ENCODE results near the gene CYTH4.

The CYTH4 gene

GRCh38 chr22:37330200-37331033, 48.1 kb downstream of the CYTH4 start:
- CTCF ChIA-PET, result interaction anchor here (0.6 to 1.5 kb wide), 2 partner anchors 14 to 102 kb away, joined by 4 read pairs; no protein-coding TSS in a partner anchor
- TF ChIP-seq L3MBTL2 (conservative IDR thresholded peaks at IDR 0.05) (no peak), TARDBP (IDR thresholded peaks at IDR 0.05) (no peak), ARNT (IDR thresholded peaks at IDR 0.05) (no peak), FOXA1 (IDR thresholded peaks at IDR 0.05) (no peak), NFRKB (IDR thresholded peaks at IDR 0.05) (no peak)
- DNase-seq (ENCODE audit: extremely low spot score), result peak; percentile 86
- POLR2A ChIA-PET, result no interaction called here

- ChIA-PET CTCF (interaction anchor here (1.5 kb wide), 1 partner anchor 15 kb away, joined by 4 read pairs; no protein-coding TSS in a partner anchor), POLR2A (no interaction called here)
- DNase-seq (ENCODE audit: extremely low spot score), result no peak
- no peak for TF ChIP-seq HDGF (IDR thresholded peaks at IDR 0.05; ENCODE audit: borderline replicate concordance)
- no peak for TF ChIP-seq BHLHE40 (IDR thresholded peaks at IDR 0.05; ENCODE audit: borderline replicate concordance)
- no peak for TF ChIP-seq ZNF384 (IDR thresholded peaks at IDR 0.05)
- no peak for TF ChIP-seq ELF4 (IDR thresholded peaks at IDR 0.05)
- no peak for TF ChIP-seq ARNT (IDR thresholded peaks at IDR 0.05)
- TF ChIP-seq CTBP1 (IDR thresholded peaks at IDR 0.05; ENCODE audit: borderline replicate concordance), result no peak
- no peak for TF ChIP-seq FOXA1 (IDR thresholded peaks at IDR 0.05)
- no peak for TF ChIP-seq LEF1 (IDR thresholded peaks at IDR 0.05; ENCODE audit: borderline replicate concordance)
- TF ChIP-seq TARDBP (IDR thresholded peaks at IDR 0.05), result no peak
These were observed 48.7 kb downstream of the CYTH4 start for GRCh38 chr22:37331034-37331428.

GRCh38 chr22:37331856-37332536, 49.7 kb downstream of the CYTH4 start:
- POLR2A ChIA-PET, result no interaction called here
- no peak for DNase-seq (ENCODE audit: extremely low spot score)
- CTCF ChIA-PET, result interaction anchor here (0.9 to 2.0 kb wide), 3 partner anchors 11 to 96 kb away, joined by 3 to 6 read pairs (median 3); no protein-coding TSS in a partner anchor
- TF ChIP-seq PKNOX1 (IDR thresholded peaks at IDR 0.05), result no peak
- TF ChIP-seq FOXA1 (IDR thresholded peaks at IDR 0.05), result no peak
- no peak for TF ChIP-seq SUZ12 (IDR thresholded peaks at IDR 0.05)
- TF ChIP-seq FOXM1 (IDR thresholded peaks at IDR 0.05; ENCODE audit: borderline replicate concordance), result no peak
- no peak for TF ChIP-seq FOXK2 (IDR thresholded peaks at IDR 0.05)
- no peak for TF ChIP-seq CTBP1 (IDR thresholded peaks at IDR 0.05; ENCODE audit: borderline replicate concordance)
- TF ChIP-seq ZNF384 (IDR thresholded peaks at IDR 0.05), result no peak
- no peak for TF ChIP-seq ARNT (IDR thresholded peaks at IDR 0.05)
- TF ChIP-seq LEF1 (IDR thresholded peaks at IDR 0.05; ENCODE audit: borderline replicate concordance), result no peak
- TF ChIP-seq HDGF (IDR thresholded peaks at IDR 0.05; ENCODE audit: borderline replicate concordance), result no peak
- no peak for TF ChIP-seq L3MBTL2 (conservative IDR thresholded peaks at IDR 0.05)
- TF ChIP-seq NFRKB (IDR thresholded peaks at IDR 0.05), result no peak
- no peak for TF ChIP-seq SP1 (IDR thresholded peaks at IDR 0.05)
- TF ChIP-seq TARDBP (IDR thresholded peaks at IDR 0.05), result no peak
- TF ChIP-seq ELF4 (IDR thresholded peaks at IDR 0.05), result no peak
- TF ChIP-seq BHLHE40 (IDR thresholded peaks at IDR 0.05; ENCODE audit: borderline replicate concordance), result no peak

GRCh38 chr22:37333724-37334460, 51.6 kb downstream of the CYTH4 start:
- CTCF ChIA-PET, result interaction anchor here (2.0 kb wide), 1 partner anchor 16 kb away, joined by 6 read pairs; no protein-coding TSS in a partner anchor
- POLR2A ChIA-PET, result no interaction called here
- TF ChIP-seq CTBP1 (IDR thresholded peaks at IDR 0.05; ENCODE audit: borderline replicate concordance) (no peak), FOXA1 (IDR thresholded peaks at IDR 0.05) (no peak), PKNOX1 (IDR thresholded peaks at IDR 0.05) (no peak), SUZ12 (IDR thresholded peaks at IDR 0.05) (no peak), HDGF (IDR thresholded peaks at IDR 0.05; ENCODE audit: borderline replicate concordance) (no peak), BHLHE40 (IDR thresholded peaks at IDR 0.05; ENCODE audit: borderline replicate concordance) (no peak), NFRKB (IDR thresholded peaks at IDR 0.05) (no peak), ARNT (IDR thresholded peaks at IDR 0.05) (no peak), FOXM1 (IDR thresholded peaks at IDR 0.05; ENCODE audit: borderline replicate concordance) (no peak), SP1 (IDR thresholded peaks at IDR 0.05) (no peak), LEF1 (IDR thresholded peaks at IDR 0.05; ENCODE audit: borderline replicate concordance) (no peak), ZNF384 (IDR thresholded peaks at IDR 0.05) (no peak), L3MBTL2 (conservative IDR thresholded peaks at IDR 0.05) (no peak), TARDBP (IDR thresholded peaks at IDR 0.05) (no peak), FOXK2 (IDR thresholded peaks at IDR 0.05) (no peak), ELF4 (IDR thresholded peaks at IDR 0.05) (no peak)
- no peak for DNase-seq (ENCODE audit: extremely low spot score)

GRCh38 chr22:37334461-37334858, 52.2 kb downstream of the CYTH4 start:
- TF ChIP-seq BHLHE40 (IDR thresholded peaks at IDR 0.05; ENCODE audit: borderline replicate concordance) (no peak), L3MBTL2 (conservative IDR thresholded peaks at IDR 0.05) (no peak), TARDBP (IDR thresholded peaks at IDR 0.05) (no peak), PKNOX1 (IDR thresholded peaks at IDR 0.05) (no peak), NFRKB (IDR thresholded peaks at IDR 0.05) (no peak), ZNF384 (IDR thresholded peaks at IDR 0.05) (no peak), LEF1 (IDR thresholded peaks at IDR 0.05; ENCODE audit: borderline replicate concordance) (no peak), FOXK2 (IDR thresholded peaks at IDR 0.05) (no peak), HDGF (IDR thresholded peaks at IDR 0.05; ENCODE audit: borderline replicate concordance) (no peak), FOXA1 (IDR thresholded peaks at IDR 0.05) (no peak), ARNT (IDR thresholded peaks at IDR 0.05) (no peak), ELF4 (IDR thresholded peaks at IDR 0.05) (no peak), SUZ12 (IDR thresholded peaks at IDR 0.05) (no peak), CTBP1 (IDR thresholded peaks at IDR 0.05; ENCODE audit: borderline replicate concordance) (no peak), SP1 (IDR thresholded peaks at IDR 0.05) (no peak)
- DNase-seq (ENCODE audit: extremely low spot score), result no peak
- CTCF ChIA-PET, result no interaction called here
- POLR2A ChIA-PET, result no interaction called here
